GM19025 (cell line): ENCODE results near the gene ACHE.
"Not testable (repeated sequence)": the region's sequence is repeated elsewhere in the genome, so short reads cannot be mapped to it uniquely, and the experiment has no call there.

Source experiments
- ATAC-seq: cut with Tn5 transposase; IDR thresholded peaks from one replicate; pipeline ENCODE4 v1.9.1; 2021; ENCODE audit warnings: mild to moderate bottlenecking, low read depth, moderate library complexity; ENCODE audit not compliant: unreplicated experiment

Gene ACHE

DNA sequence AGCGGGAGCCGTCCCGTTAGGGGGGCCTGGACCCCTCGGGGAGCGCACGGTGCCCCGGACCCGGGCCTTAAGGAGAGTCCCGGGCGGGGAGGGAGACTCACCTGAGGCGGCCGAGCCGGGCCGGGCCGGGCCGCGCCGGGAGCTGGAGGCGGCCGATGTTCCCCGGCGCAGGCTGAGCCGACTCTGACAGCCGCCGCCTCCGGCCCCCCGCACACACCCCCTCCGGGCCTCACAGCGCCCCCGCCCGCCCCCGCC is at the start of gene ACHE:
ACHE (minus strand) TSS at position 188 of the 255 bp plus-strand sequence. CDS start 1,656 bp downstream, outside the sequence.
- no peak for ATAC-seq

DNA sequence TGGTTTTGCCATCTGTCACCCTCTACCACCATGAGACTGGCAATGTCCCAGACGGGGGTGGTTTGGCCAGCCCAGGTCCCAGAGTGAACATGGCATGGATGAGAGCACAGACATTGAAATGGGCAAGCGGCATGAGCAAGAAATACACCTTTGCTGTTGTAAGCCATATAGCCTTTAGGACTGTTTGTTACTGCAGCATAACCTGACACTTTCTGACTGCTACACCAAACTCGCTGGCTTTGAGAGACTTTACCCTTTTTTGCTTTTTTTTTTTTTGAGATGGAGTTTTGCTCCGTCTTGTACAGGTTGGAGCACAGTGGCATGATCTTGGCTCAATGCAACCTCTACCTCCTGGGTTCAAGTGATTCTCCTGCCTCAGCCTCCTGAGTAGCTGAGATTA is 48.5 kb upstream of the ACHE start:
- no peak for ATAC-seq

DNA sequence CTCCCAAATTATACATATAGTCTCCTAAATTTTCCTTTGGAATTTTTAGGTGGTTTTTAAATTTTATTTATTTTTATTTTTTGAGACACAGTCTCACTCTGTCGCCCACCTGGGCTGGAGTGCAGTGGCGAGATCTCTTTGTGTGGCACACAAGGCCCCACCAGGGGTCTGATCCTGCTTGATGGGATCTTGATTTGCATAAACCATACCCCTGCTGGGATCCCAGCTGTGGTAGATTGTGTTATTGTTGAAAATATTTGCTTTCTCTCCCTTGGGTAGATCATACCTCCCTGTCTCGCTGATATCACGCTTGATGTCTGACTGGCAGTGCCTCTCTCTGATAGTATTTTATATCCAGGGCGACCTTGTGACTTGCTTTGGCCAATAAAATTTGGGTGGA is 48.0 kb upstream of the ACHE start:
- ATAC-seq, result no peak

DNA sequence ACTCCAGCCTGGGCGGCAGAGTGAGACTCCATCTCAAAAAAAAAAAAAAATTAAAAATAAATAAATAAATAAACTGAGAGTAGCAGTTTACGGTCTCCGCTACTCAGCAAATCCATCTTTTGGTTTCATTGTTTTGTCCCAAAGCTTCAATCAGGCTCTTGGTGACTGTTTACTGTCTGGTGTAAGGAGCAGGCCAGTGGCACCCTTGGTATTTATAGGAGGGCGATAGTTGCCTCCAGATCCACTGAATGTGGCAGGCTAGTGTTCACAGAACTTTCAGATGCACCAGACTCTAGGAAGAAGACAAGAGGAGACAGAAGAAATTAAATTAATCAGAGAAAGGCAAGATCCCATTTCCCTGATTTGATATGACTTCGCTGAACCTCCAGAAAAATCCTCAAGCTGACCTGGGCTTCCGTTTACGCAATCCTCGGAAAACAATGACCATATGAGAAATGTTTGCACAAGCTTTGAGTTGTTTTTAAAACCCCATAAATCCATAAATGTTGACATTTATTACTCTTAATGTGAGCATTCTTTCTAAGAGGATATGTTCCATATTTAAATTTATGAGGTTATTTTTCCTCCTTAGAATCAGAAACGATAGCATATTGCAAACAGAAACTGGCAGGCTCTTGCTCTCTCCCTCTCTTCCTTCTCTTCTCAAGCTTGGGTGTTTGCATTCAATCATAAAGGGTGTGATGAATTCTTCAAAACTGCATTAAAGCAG is 46.5 kb upstream of the ACHE start:
- no peak for ATAC-seq

DNA sequence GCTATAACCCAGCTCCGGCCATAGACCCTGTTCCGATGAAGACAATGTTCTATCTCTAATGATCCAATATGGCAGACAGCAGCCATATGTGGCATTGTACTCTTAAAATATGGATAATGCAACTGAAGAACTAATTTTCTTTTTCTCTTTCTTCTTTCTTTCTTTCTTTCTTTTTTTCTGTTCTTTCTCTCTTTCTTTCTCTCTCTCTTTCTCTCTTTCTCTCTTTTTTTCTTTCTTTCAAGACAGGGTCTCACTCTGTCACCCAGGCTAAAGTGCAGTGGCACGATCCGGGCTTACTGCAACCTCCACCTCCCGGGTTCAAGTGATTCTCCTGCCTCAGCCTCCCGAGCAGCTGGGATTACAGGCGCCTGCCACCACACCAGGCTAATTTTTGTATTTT is 40.5 kb upstream of the ACHE start:
- not testable (repeated sequence) for ATAC-seq

DNA sequence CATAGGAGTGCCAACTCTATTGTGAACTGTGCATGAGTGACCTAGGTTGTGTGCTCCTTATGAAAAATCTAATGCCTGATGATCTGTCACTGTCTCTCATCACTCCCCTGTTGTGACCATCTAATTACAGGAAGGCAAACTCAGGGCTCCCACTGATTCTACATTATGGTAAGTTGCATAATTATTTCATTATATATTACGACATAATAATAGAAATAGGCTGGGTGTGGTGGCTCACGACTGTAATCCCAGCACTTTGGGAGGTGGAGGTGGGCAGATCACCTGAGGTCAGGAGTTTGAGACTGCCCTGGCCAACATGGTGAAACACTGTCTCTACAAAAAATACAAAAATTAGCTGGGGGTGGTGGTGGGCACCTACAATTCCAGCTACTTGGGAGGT is 39.7 kb upstream of the ACHE start:
- ATAC-seq, result not testable (repeated sequence)

DNA sequence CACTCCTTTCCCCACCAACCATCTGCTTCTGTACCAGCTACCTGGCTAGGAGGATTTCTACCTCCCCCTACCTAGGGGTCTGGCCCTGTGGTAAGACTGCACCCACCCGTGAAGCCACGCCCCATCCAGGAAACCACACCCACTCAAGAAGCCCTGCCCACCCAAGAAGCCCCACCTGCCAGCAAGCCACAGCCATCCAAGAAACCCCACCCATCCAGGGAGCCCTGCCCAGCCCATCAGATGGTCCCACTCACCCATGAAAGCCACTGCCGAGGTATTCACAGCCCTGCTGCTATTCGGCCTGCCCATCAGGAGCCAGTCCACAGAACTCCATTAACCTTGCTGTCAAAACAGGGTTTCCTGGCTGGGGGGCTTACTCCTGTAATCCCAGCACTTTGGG is 38.0 kb upstream of the ACHE start:
- ATAC-seq, result no peak

DNA sequence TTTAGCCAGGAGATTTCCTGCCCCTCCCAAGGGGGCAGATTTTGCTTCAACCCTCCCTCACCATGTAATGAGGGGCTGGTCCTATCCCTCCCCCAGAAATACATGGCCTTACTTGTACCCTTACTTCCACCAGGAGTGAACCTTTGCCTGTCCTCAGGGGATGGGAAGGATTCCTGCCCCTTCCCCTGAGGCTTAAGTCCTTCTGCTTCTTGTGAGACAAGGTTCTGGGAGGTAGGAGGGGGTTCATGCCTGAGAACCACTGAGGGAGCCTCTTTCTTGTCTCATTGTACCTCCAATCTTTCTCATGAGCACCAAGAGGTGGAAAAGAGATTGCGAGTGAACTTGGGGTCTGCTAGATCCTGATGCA is 34.1 kb upstream of the ACHE start:
- no peak for ATAC-seq

DNA sequence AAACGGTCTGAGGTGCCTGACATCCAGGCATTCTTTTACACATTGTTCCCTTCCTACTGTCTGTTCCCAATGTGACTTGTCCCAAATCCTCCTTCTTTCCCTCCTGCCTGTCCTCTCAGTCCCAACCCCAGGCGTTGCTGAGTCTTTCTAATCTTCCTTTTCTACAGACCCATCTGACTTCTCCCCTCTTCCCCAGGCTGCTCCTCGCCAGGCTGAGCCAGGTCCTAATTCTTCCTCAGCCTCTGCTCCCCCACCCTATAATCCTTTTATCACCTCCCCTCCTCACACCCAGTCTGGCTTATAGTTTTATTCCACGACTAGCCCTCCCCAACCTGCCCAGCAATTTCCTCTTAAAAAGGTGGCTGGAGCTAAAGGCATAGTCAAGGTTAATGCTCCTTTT is 27.9 kb upstream of the ACHE start:
- not testable (repeated sequence) for ATAC-seq

DNA sequence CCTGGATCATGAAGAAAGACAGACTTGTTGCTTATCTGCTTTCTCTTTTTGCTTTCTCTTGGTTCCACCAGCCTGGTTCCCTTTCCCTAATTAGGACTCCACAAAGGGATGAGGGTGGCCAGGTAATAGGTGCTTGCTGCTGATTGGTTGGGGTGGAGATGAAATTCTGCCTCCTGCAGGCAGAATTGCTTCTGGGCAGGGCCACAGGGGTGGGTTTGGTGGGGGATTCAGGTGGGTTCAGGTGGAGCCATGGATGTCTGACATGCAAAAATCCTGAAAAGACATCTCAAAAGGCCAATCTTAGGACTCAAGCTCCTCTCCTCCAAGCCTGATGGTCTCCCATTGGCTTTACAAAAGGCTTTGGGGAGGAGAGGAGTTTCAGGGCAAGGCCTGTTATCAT is 25.4 kb upstream of the ACHE start:
- no peak for ATAC-seq

DNA sequence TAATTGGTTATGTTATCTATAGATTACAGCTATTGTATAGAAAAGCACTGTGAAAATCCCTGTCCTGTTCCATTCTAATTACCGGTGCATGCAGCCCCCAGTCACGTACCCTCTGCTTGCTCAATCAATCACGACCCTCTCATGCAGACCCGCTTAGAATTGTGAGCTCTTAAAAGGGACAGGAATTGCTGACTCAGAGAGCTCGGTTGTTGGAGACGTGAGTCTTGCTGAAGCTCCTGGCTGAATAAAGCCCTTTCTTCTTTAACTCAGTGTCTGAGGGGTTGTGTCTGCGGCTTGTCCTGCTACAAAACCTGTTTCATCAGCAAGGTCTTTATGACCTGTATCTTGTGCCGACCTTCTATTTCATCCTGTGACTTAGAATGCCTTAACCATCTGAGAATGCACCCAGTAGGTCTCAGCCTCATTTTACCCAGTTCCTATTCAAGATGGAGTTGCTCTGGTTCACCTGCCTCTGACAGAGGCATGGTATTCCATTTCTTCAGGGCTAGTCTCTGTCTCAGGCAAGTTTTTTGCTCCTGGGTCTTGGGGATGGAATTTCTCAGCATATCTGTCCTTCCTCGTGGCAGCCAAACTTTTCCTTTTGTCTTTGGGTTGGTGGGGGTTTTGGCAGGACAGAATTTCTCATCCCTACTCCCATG is 24.2 kb upstream of the ACHE start:
- not testable (repeated sequence) for ATAC-seq

DNA sequence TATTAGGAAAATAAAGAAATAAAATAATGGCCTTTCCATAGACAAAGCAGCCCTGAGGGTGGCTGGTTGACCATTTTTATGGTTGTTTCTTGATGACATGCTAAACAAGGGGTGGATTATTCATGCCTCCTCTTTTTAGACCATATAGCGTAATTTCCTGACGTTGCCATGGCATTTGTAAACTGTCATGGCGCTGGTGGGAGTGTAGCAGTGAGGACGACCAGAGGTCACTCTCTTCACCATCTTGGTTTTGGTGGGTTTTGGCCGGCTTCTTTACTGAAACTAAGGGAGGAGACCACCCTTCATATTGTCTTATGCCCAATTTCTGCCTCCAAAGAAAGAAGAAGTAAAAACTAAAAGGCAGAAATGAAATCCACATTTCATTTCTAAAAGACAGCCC is 23.6 kb upstream of the ACHE start:
- ATAC-seq, result not testable (repeated sequence)

DNA sequence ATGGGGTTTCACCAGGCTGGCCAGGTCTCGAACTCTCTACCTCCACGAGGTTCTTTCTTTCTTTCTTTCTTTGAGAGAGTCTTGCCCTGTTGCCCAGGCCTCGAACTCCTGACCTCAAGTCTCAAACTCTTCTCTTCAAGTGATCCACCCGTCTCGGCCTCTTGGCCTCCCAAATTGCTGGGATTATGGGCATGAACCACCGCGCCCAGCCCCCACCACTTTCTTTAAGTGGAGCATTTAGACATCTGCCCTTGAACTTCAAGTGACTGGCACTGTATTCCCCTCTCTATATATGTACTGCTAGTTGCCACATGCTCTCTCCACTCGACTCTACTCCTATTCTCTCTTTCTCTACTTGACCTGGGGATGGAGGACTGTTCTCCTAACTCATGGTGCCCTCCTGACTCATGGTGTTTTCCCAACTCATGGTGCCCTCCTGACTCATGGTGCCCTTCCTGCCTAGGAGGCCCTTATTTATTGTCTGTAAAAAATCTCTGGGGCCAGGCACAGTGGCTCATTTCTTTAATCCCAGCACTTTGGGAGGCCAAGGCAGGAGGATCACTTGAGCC is 19.3 kb upstream of the ACHE start:
- no peak for ATAC-seq

DNA sequence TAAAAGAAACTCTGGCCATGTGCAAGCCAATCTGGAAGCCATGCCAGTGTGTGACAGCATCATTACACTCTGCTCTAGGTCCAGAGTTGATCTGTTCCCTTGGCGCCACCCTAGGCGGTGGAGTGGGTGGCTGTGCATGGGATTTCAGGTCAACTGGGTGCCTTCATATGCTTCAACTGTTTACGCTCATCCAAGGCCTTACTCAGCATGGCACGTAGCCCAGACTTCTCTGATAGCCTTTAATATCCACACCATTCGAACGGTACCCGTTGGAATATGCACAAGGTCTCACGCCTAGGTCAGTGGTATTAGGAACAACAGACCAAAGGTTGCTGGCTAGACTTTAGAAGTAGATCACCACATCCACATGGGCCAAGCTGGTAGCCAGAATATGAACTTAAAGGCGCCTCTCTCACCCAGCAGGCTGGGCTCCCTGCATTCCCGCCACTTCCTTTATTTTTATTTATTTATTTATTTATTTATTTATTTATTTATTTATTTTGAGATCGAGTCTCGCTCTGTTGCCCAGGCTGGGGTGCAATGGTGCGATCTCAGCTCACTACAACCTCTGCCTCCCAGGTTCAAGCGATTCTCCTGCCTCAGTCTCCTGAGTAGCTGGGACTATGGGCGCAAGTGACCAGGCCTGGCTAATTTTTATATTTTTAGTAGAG is 18.7 kb upstream of the ACHE start:
- no peak for ATAC-seq

DNA sequence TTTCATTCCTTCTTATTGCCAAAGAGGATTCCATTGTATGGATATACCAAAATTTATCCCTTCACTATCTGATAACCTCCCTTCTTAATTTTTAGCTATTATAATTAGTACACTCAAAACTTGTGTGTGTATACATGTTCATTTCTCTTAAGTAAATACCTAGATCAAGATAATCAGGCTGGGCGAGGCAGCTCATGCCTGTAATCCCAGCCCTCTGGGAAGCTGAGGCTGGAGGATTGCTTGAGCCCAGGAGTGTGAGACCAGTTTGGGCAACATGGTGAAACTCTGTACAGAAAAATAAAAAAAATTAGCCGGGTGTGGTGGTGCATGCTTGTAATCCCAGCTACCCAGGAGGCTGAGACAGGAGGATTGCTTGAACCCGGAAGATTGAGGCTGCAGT is 15.8 kb upstream of the ACHE start:
- no peak for ATAC-seq

DNA sequence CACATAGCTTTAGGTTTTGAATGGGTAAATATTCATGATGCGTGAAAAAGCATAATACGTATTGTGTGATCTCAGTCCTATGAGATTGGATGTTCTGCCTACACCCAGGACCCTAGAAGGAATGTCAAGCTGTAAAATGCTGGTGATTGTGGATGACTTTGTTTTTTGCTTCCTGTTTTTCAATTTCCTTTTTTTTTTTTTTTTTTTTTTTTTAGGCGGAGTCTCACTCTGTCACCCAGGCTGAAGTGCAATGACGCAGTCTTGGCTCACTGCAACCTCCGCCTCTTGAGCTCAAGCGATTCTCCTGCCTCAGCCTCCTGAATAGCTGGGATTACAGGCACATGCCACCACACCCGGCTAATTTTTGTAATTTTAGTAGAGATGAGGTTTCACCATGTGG is 14.8 kb upstream of the ACHE start:
- ATAC-seq, result not testable (repeated sequence)

DNA sequence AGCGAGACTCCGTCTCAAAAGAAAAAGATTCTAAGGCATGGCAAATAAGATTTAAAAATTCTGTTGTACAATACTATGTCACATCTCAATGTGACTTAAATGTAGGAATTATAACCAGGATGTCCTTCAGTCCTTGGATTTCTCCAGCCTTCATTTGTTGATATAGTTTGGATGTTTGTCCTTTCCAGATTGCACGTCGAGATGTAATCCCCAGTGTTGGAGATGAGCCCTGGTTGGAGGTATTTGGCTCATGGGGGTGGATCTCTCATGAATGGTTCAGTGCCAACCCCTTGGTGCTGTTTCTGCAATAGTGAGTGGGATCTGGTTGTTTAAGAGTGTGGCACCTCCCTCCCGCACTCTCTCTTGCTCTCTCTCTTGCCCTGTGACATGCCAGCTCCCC is 12.8 kb upstream of the ACHE start:
- ATAC-seq, result no peak

DNA sequence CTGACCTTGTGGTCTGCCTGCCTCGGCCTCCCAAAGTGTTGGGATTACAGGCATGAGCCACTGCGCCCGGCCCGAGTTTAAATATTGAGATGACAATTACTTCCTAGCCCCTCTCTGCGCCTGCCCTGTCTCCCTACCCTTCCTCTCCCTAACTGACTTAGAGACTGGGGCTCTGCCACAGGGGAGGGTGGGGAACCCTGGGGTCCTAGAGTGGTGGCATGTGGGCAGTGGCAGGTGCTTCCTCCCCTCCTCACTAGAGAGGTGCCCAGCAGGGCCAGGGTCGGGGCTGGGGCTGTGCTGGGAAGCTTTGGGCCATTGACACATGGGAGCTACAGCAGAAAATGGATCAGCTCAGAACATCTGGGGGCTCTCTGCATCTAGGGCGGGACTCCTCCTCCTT is 7.0 kb upstream of the ACHE start:
- no peak for ATAC-seq

DNA sequence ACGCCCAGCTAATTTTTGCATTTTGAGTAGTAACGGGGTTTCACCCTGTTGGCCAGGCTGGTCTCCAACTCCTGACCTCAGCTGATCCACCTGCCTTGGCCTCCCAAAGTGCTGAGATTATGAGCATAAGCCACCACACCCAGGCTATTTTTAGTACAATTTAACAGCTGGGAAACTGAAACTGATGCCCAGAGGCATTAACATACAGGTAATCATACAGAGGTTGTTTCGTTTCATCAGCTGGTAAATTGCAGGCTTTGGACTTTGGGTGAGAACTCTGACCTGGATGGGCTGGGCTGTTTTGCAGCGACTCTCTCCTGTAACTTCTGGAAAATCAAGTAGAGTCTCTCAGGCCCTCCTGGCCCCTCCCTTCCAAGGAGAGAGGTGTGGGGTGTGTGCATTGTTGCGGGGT is 6.2 kb upstream of the ACHE start:
- ATAC-seq, result no peak

DNA sequence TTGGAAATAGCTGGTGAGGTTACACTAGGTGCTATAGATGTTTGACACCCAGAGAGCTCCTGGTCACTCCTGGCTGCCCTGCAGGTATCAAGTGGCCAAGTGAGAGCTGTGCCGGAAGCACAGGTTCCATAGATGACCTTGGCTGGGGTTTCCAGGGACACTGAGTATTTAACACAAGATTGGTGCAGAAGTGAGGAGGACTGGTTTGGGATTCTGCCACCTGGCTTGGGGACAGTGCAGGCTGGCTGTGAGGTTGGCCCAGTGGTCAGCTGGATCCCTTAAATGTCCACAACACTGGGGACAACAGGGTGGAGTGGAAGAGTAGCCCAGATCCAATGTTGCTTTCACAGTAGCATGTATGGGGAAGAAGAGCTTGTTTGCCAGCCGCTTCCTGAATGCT is 5.3 kb upstream of the ACHE start:
- no peak for ATAC-seq

DNA sequence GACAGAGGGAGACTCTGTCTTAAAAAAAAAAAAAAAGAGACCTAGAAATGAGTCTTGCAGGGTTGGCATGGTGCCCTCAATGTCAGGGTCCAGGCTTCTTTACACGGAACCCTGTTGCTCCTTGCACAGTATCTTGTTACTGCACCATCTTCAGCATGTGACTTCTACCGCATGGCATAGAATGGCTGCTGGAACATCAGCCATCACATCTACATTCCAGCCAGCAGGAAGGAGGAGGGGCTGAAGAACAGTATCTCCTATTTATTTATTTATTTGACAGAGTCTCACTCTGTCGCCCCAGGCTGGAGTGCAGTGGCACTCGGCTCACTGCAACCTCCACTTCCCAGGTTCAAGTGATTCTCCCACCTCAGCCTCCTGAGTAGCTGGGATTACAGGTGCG is 3.7 kb upstream of the ACHE start:
- no peak for ATAC-seq
